COLO668 (cell line): ENCODE measurements around the gene UPK1B.
"Not testable (repeated sequence)": the region's sequence is repeated elsewhere in the genome, so short reads cannot be mapped to it uniquely, and the experiment has no call there.

ENCODE experiments used
- DNase-seq: peaks from one replicate; lab custom pipeline; 2025; ENCODE audit not compliant: unreplicated experiment; lab: John Stamatoyannopoulos, UW

Gene UPK1B

GRCh38 chr3:119173325-119173724 lies at the start of gene UPK1B:
TSS of gene UPK1B (plus strand) at chr3:119173598. CDS start at chr3:119186742, 13,144 bp downstream.
- DNase-seq = no peak

GRCh38 chr3:119125342-119125741 lies 48.1 kb upstream of the UPK1B start:
- DNase-seq = no peak

DNA sequence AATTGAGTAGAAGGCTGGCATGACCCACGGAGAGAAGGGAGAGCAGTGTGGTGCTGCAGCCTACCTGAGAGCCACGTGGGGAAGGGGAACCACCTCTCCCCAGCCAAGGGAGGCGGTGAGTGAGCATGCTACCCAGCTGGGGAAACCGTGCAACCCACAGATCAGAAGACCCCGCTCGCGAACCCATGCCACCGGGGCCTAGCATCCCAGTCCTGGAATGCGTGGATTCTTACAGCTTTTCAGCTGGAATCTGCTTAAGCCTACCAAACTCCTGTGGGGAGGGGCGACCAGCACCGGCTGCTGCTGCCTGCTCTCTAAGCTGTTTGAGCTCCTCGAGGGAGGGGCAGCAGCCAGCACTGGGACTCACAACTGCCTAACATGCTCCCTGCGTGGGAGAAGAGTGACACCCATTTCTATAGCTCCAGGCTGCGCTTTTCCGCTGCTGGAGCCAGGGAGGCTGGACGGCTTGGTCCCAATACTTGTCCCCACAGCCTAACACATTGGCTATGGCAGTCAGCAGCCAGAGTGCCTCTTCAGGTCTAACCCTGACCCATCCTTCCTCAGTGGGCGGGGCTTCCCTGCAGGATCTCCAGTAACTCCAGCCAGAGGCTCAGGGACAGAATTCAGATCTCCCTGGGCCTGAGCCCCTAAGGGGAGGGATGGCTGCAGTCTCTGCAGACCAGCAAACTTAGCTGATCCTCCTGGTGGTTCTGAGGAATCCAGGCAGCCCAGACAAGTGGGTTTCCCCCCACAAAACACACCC lies 47.5 kb upstream of the UPK1B start:
- no peak for DNase-seq

DNA sequence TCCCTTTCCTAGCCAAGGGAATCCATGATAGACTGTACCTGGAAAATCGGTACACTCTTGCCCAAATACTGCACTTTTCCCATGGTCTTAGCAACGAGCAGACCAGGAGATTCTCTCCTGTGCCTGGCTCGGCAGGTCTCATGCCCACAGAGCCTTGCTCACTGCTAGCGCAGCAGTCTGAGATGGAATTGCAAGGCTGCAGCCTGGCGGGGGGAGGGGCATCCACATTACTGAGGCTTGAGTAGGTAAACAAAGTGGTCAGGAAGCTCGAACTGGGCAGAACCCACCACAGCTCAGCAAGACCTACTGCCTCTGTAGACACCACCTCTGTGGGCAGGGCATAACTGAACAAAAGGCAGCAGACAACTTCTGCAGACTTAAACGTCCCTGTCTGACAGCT lies 43.1 kb upstream of the UPK1B start:
- not testable (repeated sequence) for DNase-seq

GRCh38 chr3:119132291-119132690 lies 41.1 kb upstream of the UPK1B start:
- DNase-seq = not testable (repeated sequence)

DNA sequence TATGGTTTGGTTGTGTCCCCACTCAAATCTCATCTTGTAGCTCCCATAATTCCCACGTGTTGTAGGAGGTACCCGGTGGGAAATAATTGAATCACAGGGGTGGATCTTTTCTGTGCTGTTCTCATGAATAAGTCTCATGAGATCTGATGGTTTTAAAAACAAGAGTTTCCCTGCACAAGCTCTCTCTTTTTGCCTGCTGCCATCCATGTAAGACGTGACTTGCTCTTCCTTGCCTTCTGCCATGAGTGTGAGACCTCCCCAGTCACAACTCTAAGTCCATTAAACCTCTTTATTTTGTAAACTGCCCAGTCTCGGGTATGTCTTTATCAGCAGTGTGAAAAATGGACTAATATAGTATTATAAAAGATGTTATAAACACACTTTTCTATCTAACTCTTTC lies 34.0 kb upstream of the UPK1B start:
- DNase-seq = not testable (repeated sequence)

DNA sequence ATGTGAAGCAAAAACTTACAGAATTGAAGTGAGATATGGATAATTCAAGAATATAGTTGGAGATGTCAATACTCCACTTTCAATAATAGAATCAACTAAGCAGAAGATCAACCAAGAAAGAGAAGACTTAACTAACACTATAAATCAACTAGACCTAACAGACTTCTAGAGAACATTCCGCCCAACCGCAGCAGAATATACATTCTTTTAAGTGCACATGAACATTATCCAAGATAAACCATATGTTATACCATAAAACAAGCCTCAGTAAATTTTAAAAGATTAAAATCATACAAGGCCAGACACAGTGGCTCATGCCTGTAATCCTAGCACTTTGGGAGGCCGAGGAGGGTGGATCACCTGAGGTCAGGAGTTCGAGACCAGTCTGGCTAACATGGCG lies 32.9 kb upstream of the UPK1B start:
- no peak for DNase-seq

- DNase-seq = no peak
Measured at GRCh38 chr3:119145128-119145499, 28.3 kb upstream of the UPK1B start.

- DNase-seq = peak; percentile 2
Measured at GRCh38 chr3:119145500-119146167, 27.8 kb upstream of the UPK1B start, which contains the start of gene TEX55. TSS of gene TEX55 (plus strand) at chr3:119146165. CDS start at chr3:119146190, 25 bp downstream.

DNA sequence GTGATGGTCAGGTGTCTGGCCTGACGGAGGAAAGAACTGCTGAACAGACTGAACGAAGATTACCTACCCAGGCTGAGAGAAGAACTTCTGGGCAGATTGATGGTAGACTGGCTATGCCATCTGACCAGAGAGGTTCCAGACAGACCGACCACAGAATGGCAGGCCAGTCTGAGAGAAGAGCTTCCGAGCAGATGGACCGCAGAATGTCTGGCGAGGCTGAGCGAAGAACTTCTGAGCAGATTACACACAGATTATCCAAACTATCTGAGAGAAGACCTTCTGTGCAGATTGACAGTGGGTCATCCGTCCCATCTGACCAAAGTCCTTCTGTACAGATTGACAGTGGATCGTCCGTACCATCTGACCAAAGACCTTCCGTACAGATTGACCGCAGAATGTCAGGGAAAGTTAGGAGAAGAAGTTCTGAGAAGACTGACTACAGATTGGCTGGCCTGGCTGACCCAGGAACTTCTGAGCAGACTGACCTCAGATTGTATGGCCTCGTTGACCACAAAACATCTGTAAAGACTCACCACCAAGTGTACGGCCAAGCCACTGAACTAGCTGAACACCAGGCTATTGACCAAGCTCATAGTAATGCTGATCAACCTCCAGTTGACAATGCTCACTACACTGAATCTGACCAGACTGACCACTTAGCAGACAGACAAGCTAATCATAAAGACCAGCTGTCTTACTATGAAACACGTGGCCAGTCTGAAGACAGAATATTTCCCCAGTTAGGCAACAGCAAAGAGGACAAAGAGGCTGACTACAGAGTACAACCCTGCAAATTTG lies 26.6 kb upstream of the UPK1B start:
- no peak for DNase-seq

GRCh38 chr3:119147494-119147893 lies 25.9 kb upstream of the UPK1B start:
- DNase-seq = no peak

GRCh38 chr3:119148493-119149180 lies 24.8 kb upstream of the UPK1B start:
- DNase-seq = no peak

DNA sequence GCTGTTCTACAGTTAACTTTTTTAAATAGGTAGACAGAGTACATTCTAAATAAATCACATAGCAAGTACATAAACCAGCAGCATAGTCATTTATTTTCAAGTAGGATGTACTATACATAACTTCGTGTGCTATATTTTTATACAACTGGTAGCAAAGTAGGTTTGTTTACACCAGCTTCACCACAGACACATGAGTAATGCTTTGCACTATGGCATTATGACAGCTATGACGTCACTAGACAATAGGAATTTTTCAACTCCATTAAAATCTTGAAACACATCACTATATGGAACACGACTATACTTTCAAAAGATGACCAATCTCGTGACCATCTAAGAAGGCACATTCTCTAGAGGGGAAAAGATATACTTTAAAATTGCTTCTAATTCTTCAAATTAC lies 23.9 kb upstream of the UPK1B start:
- no peak for DNase-seq

GRCh38 chr3:119156868-119157267 lies 16.5 kb upstream of the UPK1B start:
- DNase-seq = no peak

GRCh38 chr3:119157971-119158370 lies 15.4 kb upstream of the UPK1B start:
- no peak for DNase-seq

DNA sequence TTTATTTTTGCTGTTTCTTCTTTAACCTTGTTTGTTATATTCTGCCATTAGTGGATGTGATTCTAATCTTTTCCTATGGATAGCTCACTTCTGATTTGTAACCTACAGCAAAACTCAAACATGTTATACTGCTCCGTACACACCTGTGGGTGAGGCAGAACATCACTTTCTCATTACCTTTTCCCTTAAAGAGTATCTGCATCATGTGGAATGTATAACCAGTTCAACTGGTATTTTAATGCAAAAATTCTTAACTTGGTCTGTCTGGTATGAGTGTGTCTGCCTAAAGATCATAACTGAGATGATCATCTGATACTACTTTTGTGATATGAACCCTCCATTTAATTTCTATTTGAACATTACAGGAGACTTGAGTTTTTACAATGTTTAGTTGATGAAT lies 13.0 kb upstream of the UPK1B start:
- DNase-seq = no peak

GRCh38 chr3:119160815-119161214 lies 12.6 kb upstream of the UPK1B start:
- no peak for DNase-seq

GRCh38 chr3:119161240-119161639 lies 12.2 kb upstream of the UPK1B start:
- DNase-seq = no peak

DNA sequence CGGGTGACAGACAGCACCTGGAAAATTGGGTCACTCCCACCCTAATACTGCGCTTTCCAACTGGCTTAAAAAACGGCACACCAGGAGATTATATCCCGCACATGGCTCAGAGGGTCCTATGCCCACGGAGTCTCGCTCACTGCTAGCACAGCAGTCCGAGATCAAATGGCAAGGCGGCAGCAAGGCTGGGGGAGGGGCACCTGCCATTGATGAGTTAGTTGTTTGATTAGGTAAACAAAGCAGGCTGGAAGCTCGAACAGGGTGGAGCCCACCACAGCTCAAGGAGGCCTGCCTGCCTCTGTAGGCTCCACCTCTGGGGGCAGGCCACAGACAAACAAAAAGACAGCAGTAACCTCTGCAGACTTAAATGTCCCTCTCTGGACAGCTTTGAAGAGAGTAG lies 8.7 kb upstream of the UPK1B start:
- DNase-seq = not testable (repeated sequence)

GRCh38 chr3:119170821-119171220 lies 2.6 kb upstream of the UPK1B start:
- no peak for DNase-seq
